Measurements from ENCODE around the gene PLCXD3.
A peak's percentile ranks its signal among the peaks of the same experiment; 100 is the strongest.

The PLCXD3 gene

GRCh38 chr5:41392016-41392415 is 118.4 kb downstream of the PLCXD3 start:
- TF ChIP-seq CTCF (conservative IDR thresholded peaks at IDR 0.05; ENCODE audit: low read depth, low read length) = no peak

GRCh38 chr5:41374631-41375030 is 135.8 kb downstream of the PLCXD3 start:
- TF ChIP-seq CTCF (conservative IDR thresholded peaks at IDR 0.05; ENCODE audit: low read depth, low read length) = no peak
- no peak for DNase-seq (ENCODE audit: low read depth)
- no peak overlapping the region for H3K4me3 ChIP-seq (ENCODE audit: low read depth, low read length)

More at GRCh38 chr5:41392016-41392415, 118.4 kb downstream of the PLCXD3 start:
- H3K4me3 ChIP-seq (ENCODE audit: low read depth, low read length) = no peak overlapping the region
- no peak for DNase-seq (ENCODE audit: low read depth)

- no peak for TF ChIP-seq CTCF (conservative IDR thresholded peaks at IDR 0.05; ENCODE audit: low read depth, low read length)
- DNase-seq (ENCODE audit: low read depth) = no peak
- no peak overlapping the region for H3K4me3 ChIP-seq (ENCODE audit: low read depth, low read length)
Measured at GRCh38 chr5:41373230-41373629, 137.2 kb downstream of the PLCXD3 start.

GRCh38 chr5:41371738-41372137 is 138.7 kb downstream of the PLCXD3 start:
- TF ChIP-seq CTCF (conservative IDR thresholded peaks at IDR 0.05; ENCODE audit: low read depth, low read length) = no peak
- no peak overlapping the region for H3K4me3 ChIP-seq (ENCODE audit: low read depth, low read length)
- peak; percentile 17 for DNase-seq (ENCODE audit: low read depth)

- no peak overlapping the region for H3K4me3 ChIP-seq (ENCODE audit: low read depth, low read length)
- TF ChIP-seq CTCF (conservative IDR thresholded peaks at IDR 0.05; ENCODE audit: low read depth, low read length) = no peak
- no peak for DNase-seq (ENCODE audit: low read depth)
Measured at GRCh38 chr5:41370482-41370881, 139.9 kb downstream of the PLCXD3 start.

GRCh38 chr5:41369799-41370198 is 140.6 kb downstream of the PLCXD3 start:
- TF ChIP-seq CTCF (conservative IDR thresholded peaks at IDR 0.05; ENCODE audit: low read depth, low read length) = no peak
- no peak overlapping the region for H3K4me3 ChIP-seq (ENCODE audit: low read depth, low read length)
- DNase-seq (ENCODE audit: low read depth) = no peak

- peak; percentile 61 for DNase-seq (ENCODE audit: low read depth)
- H3K4me3 ChIP-seq (ENCODE audit: low read depth, low read length) = no peak overlapping the region
- TF ChIP-seq CTCF (conservative IDR thresholded peaks at IDR 0.05; ENCODE audit: low read depth, low read length) = no peak
Measured at GRCh38 chr5:41368158-41368557, 142.2 kb downstream of the PLCXD3 start.

Data from choroid plexus epithelial cell (primary cell).